Fibroblast of the aortic adventitia (primary cell): Measurements from ENCODE around the gene SCAPER. TPM values are rescaled to one million over a fixed set of nuclear protein-coding genes. Genes with fewer than 3 reads are reported as not detected.

Experiments used
- DNase-seq: peaks from one replicate; pipeline ENCODE4 v3.0.0-alpha.2; 2010; ENCODE audit warnings: low read depth
- H3K4me3 ChIP-seq: 2 replicates; pipeline ENCODE4 v1.5.1; 2011; ENCODE audit warnings: low read depth, mild to moderate bottlenecking, control low read depth, low read length, moderate library complexity
- CTCF ChIP-seq: IDR thresholded peaks from 2 replicates; pipeline ENCODE4 v1.5.1; 2011; ENCODE audit warnings: mild to moderate bottlenecking, low read length, control low read depth, inconsistent platforms; ENCODE audit not compliant: insufficient read depth
- total RNA-seq: library from RNA; depleted of rRNA; stranded (reverse); fragments of >200 nt; gene quantifications from 2 replicates; pipeline ENCODE4 v1.2.3, GENCODE V29; 2012; ENCODE audit warnings: low replicate concordance

The SCAPER gene
- total RNA-seq, 1 donor, result 16.3 TPM

- DNase-seq, result no peak
- no peak overlapping the region for H3K4me3 ChIP-seq
- TF ChIP-seq CTCF, result no peak
Observed at GRCh38 chr15:76793162-76793561, 112.0 kb downstream of the SCAPER start.

DNA sequence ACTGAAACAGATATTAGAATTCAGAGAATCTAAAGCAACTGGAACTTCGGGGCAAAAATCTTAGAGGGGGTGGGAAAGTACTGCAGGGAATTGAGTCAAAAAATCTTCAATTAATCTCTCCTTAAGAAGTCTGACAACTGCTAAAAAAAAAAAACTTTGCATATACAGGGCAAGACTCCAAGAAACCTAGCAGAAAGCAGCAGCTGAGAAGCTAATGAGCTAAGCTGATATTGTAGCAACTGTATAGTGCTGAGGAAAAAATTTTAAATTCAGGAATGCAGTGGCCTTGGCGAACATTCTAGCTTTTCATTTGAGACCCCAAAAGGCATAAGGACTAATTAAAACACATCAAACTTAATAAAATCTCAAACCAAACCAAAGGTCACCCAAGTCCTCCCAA is 113.6 kb downstream of the SCAPER start:
- DNase-seq, result no peak
- TF ChIP-seq CTCF, result no peak
- no peak overlapping the region for H3K4me3 ChIP-seq

- DNase-seq, result no peak
- H3K4me3 ChIP-seq, result no peak overlapping the region
- no peak for TF ChIP-seq CTCF
Observed at GRCh38 chr15:76787273-76787672, 117.9 kb downstream of the SCAPER start.

DNA sequence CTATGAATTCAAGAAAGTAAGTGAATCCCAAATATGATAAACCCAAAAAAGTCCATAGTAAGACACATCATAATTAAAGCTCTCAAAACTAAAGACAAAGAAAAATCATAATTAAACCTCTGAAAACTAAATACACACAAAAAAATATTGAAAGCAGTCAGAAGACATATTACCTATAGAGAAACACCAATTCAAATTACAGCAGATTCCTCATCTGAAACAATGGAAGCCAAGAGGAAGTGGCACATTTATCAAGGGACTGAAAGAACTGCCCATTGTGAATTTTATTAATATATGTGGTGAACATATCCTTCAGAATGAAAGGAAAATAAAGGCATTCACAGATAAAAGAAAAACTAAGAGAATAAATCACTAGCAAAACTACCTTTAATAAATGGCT is 128.2 kb downstream of the SCAPER start:
- H3K4me3 ChIP-seq, result no peak overlapping the region
- no peak for DNase-seq
- no peak for TF ChIP-seq CTCF

DNA sequence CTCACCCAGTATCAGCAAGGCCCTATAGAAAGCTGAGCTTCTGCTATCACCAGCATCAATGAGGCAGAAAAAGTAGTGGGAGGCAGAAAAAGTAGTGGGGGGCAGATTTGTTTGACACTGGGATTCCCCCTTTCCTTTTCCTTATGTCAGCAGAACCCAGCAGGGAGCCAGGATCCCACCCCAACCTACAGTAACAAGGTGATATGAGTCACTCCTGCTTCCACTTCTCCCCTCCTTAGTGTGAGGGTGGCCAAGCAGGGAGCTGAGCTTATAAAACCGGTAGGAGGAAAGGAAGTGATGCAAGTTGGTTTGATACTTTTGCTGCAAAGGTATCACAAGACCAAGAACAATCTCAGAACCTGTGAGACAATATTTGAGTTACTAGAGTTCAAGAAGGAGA is 128.7 kb downstream of the SCAPER start:
- DNase-seq, result no peak
- no peak overlapping the region for H3K4me3 ChIP-seq
- TF ChIP-seq CTCF, result no peak

DNA sequence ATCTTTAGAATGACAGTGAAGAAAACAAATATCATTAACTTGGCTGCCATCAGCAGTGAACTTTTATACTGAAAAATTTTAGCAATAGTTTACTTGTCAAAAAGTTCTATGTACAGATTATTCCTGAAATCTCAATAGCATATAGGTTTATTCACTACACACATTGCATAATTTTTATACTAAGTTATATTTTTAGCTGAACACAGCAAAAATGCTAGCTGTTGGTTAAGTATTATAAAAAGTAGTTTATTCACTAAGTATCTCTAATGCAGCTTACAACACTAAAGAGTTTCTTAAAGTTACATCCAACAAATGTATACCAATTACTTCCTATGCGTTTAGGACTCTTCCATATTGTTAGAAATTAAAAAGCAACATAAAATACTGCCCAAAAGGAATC is 131.9 kb downstream of the SCAPER start:
- TF ChIP-seq CTCF, result no peak
- H3K4me3 ChIP-seq, result no peak overlapping the region
- DNase-seq, result no peak

- DNase-seq, result no peak
- no peak overlapping the region for H3K4me3 ChIP-seq
- no peak for TF ChIP-seq CTCF
Observed at GRCh38 chr15:76772776-76773175, 132.4 kb downstream of the SCAPER start.
